LNCAP (cell line): ENCODE measurements around the gene INMT.

Experiments
- CTCF ChIP-seq: fragments of 450-650 bp; IDR thresholded peaks from 2 replicates; pipeline ENCODE4 v1.5.1; 2017; ENCODE audit warnings: mild to moderate bottlenecking

Gene INMT

GRCh38 chr7:30717181-30717580 is 34.8 kb upstream of the INMT start:
- TF ChIP-seq CTCF, result no peak

GRCh38 chr7:30721211-30721610 is 30.7 kb upstream of the INMT start:
- TF ChIP-seq CTCF, result no peak

- no peak for TF ChIP-seq CTCF
Observed at GRCh38 chr7:30722187-30722586, 29.7 kb upstream of the INMT start.

GRCh38 chr7:30722671-30723070 is 29.3 kb upstream of the INMT start:
- no peak for TF ChIP-seq CTCF

- TF ChIP-seq CTCF, result no peak
Observed at GRCh38 chr7:30723776-30724175, 28.2 kb upstream of the INMT start.

GRCh38 chr7:30726296-30727006 is 25.5 kb upstream of the INMT start:
- TF ChIP-seq CTCF, result no peak

- no peak for TF ChIP-seq CTCF
Observed at GRCh38 chr7:30727061-30727945, 24.6 kb upstream of the INMT start.
